ENCODE data around the gene DNAJC11.

Gene DNAJC11

GRCh38 chr1:6597777-6598131 is 103.9 kb downstream of the DNAJC11 start:
- DNase-seq = no peak

- no peak for DNase-seq
These were observed 104.5 kb downstream of the DNAJC11 start for GRCh38 chr1:6596886-6597776.

GRCh38 chr1:6596351-6596750 is 105.3 kb downstream of the DNAJC11 start:
- no peak for DNase-seq

GRCh38 chr1:6594977-6595740 is 106.5 kb downstream of the DNAJC11 start:
- DNase-seq = no peak

- no peak for DNase-seq
These were observed 107.8 kb downstream of the DNAJC11 start for GRCh38 chr1:6593810-6594209.

- no peak for DNase-seq
These were observed 108.6 kb downstream of the DNAJC11 start for GRCh38 chr1:6592865-6593593.

- no peak for DNase-seq
These were observed 109.2 kb downstream of the DNAJC11 start for GRCh38 chr1:6592441-6592840.

GRCh38 chr1:6591644-6592043 is 110.0 kb downstream of the DNAJC11 start:
- no peak for DNase-seq

- DNase-seq = no peak
These were observed 110.4 kb downstream of the DNAJC11 start for GRCh38 chr1:6591222-6591621.

GRCh38 chr1:6590046-6590445 is 111.6 kb downstream of the DNAJC11 start:
- no peak for DNase-seq

GRCh38 chr1:6588893-6589520 is 112.6 kb downstream of the DNAJC11 start:
- no peak for DNase-seq

- no peak for DNase-seq
These were observed 113.3 kb downstream of the DNAJC11 start for GRCh38 chr1:6588128-6588892.

GRCh38 chr1:6587261-6588005 is 114.2 kb downstream of the DNAJC11 start:
- DNase-seq = no peak

- no peak for DNase-seq
These were observed 115.2 kb downstream of the DNAJC11 start for GRCh38 chr1:6586404-6586816.

GRCh38 chr1:6585841-6586240 is 115.8 kb downstream of the DNAJC11 start:
- DNase-seq = no peak

GRCh38 chr1:6585081-6585722 is 116.4 kb downstream of the DNAJC11 start:
- DNase-seq = no peak
